Neuronal stem cell (in vitro differentiated cells): ENCODE data around the gene USP17L15. TPM values are rescaled to one million over a fixed set of nuclear protein-coding genes. Genes with fewer than 3 reads are reported as not detected.
"Not testable (repeated sequence)": the region's sequence is repeated elsewhere in the genome, so short reads cannot be mapped to it uniquely, and the experiment has no call there.

Source experiments
- DNase-seq: peaks from one replicate; pipeline ENCODE4 v3.0.0-alpha.2; 2013; ENCODE audit warnings: low spot score
- H2AFZ ChIP-seq: one replicate; pipeline ENCODE4 v1.6.1; 2013; ENCODE audit warnings: mild to moderate bottlenecking, low read length, inconsistent platforms
- H2AK5ac ChIP-seq: 2 replicates; pipeline ENCODE4 v1.6.1; 2013; ENCODE audit warnings: low read depth, mild to moderate bottlenecking, inconsistent platforms, low read length, moderate library complexity, mixed read lengths
- H2BK120ac ChIP-seq: 2 replicates; pipeline ENCODE4 v1.6.1; 2013; ENCODE audit warnings: low read depth, mild to moderate bottlenecking, inconsistent platforms, low read length, moderate library complexity, mixed read lengths
- H2BK12ac ChIP-seq: one replicate; pipeline ENCODE4 v1.6.1; 2013; ENCODE audit warnings: low read length, inconsistent platforms
- H2BK15ac ChIP-seq: 2 replicates; pipeline ENCODE4 v1.6.1; 2013; ENCODE audit warnings: mild to moderate bottlenecking, low read length, inconsistent platforms, mixed read lengths
- H2BK5ac ChIP-seq: one replicate; pipeline ENCODE4 v1.6.1; 2013; ENCODE audit warnings: inconsistent platforms, mild to moderate bottlenecking, low read length, moderate library complexity
- H3K14ac ChIP-seq: one replicate; pipeline ENCODE4 v1.6.1; 2013; ENCODE audit warnings: low read length, inconsistent platforms
- H3K18ac ChIP-seq: 2 replicates; pipeline ENCODE4 v1.6.1; 2013; ENCODE audit warnings: low read length, inconsistent platforms
- H3K23ac ChIP-seq: 2 replicates; pipeline ENCODE4 v1.6.1; 2013; ENCODE audit warnings: low read depth, mild to moderate bottlenecking, mixed read lengths, low read length, inconsistent platforms; ENCODE audit not compliant: poor library complexity
- H3K27ac ChIP-seq: replicated peaks from 3 replicates; pipeline ENCODE4 v1.5.1; 2013; ENCODE audit warnings: low read length, inconsistent platforms
- H3K27me3 ChIP-seq, 3 experiments: 2 replicates each; pipeline ENCODE4 v1.6.1; 2013; ENCODE audit warnings: low read length in 3 of 3, mild to moderate bottlenecking in 2 of 3, inconsistent platforms in 1 of 3, low read depth in 1 of 3, mixed read lengths in 1 of 3, moderate library complexity in 1 of 3; ENCODE audit not compliant: control insufficient read depth in 3 of 3, insufficient read depth in 3 of 3
- H3K36me3 ChIP-seq, 2 donors: replicated peaks in 1 of 2; 2 replicates each; pipeline ENCODE4 v1.6.1; 2013; ENCODE audit warnings: low read length in 2 of 2; ENCODE audit not compliant: control insufficient read depth in 2 of 2, insufficient read depth in 2 of 2
- H3K4ac ChIP-seq: 2 replicates; pipeline ENCODE4 v1.6.1; 2013; ENCODE audit warnings: inconsistent platforms, mild to moderate bottlenecking, low read length, moderate library complexity
- H3K4me1 ChIP-seq, 2 donors: 1 replicate in 1 of 2; 2 replicates in 1 of 2; pipeline ENCODE4 v1.6.1; 2013; ENCODE audit warnings: low read length in 2 of 2, low read depth in 1 of 2; ENCODE audit not compliant: control insufficient read depth in 2 of 2, insufficient read depth in 1 of 2
- H3K4me2 ChIP-seq: one replicate; pipeline ENCODE4 v1.6.1; 2013; ENCODE audit warnings: mild to moderate bottlenecking, low read length, inconsistent platforms; ENCODE audit not compliant: insufficient read depth, poor library complexity, severe bottlenecking
- H3K4me3 ChIP-seq, 2 donors: 2 replicates each; pipeline ENCODE4 v1.5.1; 2013; ENCODE audit warnings: low read length in 2 of 2, mild to moderate bottlenecking in 2 of 2, inconsistent platforms in 1 of 2, moderate library complexity in 1 of 2
- H3K79me1 ChIP-seq: one replicate; pipeline ENCODE4 v1.6.1; 2013; ENCODE audit warnings: low read depth, mild to moderate bottlenecking, inconsistent platforms, low read length, moderate library complexity
- H3K9ac ChIP-seq: one replicate; pipeline ENCODE4 v1.6.1; 2013; ENCODE audit warnings: mild to moderate bottlenecking, low read depth, low read length, inconsistent platforms; ENCODE audit not compliant: poor library complexity
- H3K9me3 ChIP-seq, 2 donors: replicated peaks in 1 of 2; 2 replicates each; pipeline versions ENCODE3 to v1.6.1; 2013; ENCODE audit warnings: low read length in 2 of 2, mild to moderate bottlenecking in 2 of 2, inconsistent platforms in 1 of 2, low read depth in 1 of 2, mixed read lengths in 1 of 2, moderate library complexity in 1 of 2; ENCODE audit not compliant: control insufficient read depth in 2 of 2, insufficient read depth in 1 of 2
- H4K8ac ChIP-seq: one replicate; pipeline ENCODE4 v1.6.1; 2013; ENCODE audit warnings: low read depth, mild to moderate bottlenecking, inconsistent platforms, low read length, moderate library complexity
- H4K91ac ChIP-seq: one replicate; pipeline ENCODE4 v1.6.1; 2013; ENCODE audit warnings: low read length, low read depth, mild to moderate bottlenecking, inconsistent platforms; ENCODE audit not compliant: poor library complexity
- WGBS, 2 donors: extraction: QIAGEN DNeasy Blood & Tissue Kit; methylation state at CpG; one replicate each; pipeline ENCODE4 v1.1.7; 2013; ENCODE audit warnings: missing lambda C conversion rate in 2 of 2, mixed read lengths in 1 of 2; ENCODE audit not compliant: insufficient read length in 2 of 2, insufficient replicate concordance in 1 of 2; ENCODE audit errors: extremely low coverage in 2 of 2; 5-methylcytosine and 5-hydroxymethylcytosine counted together
- polyA plus RNA-seq, 2 experiments: library from polyadenylated mRNA; stranded (reverse); fragments of 200-250 nt; gene quantifications; one replicate each; pipeline ENCODE4 v1.2.3, GENCODE V29; 2013

The USP17L15 gene, protein sequence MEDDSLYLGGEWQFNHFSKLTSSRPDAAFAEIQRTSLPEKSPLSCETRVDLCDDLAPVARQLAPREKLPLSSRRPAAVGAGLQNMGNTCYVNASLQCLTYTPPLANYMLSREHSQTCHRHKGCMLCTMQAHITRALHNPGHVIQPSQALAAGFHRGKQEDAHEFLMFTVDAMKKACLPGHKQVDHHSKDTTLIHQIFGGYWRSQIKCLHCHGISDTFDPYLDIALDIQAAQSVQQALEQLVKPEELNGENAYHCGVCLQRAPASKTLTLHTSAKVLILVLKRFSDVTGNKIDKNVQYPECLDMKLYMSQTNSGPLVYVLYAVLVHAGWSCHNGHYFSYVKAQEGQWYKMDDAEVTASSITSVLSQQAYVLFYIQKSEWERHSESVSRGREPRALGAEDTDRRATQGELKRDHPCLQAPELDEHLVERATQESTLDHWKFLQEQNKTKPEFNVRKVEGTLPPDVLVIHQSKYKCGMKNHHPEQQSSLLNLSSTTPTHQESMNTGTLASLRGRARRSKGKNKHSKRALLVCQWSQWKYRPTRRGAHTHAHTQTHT
- not detected for polyA plus RNA-seq (2013, experiment 1 of 2)
- polyA plus RNA-seq (2013, experiment 2 of 2) = not detected

DNA sequence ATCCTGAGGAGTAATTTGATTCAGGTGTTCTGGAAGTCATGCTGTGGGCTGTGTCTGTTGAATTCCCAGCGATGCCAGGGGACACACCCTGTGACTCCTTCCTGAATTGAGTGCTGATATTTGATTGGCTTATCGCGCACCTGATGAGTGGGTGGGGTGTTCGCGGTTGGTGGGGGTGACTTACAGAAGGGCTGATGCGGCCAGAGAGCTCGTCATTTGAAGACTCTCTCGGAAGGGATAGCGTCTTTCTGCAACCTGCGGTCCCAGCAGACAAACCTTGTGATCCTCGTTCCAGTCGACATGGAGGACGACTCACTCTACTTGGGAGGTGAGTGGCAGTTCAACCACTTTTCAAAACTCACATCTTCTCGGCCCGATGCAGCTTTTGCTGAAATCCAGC is at the start of gene USP17L15:
Gene USP17L15, plus strand, starts transcription at position 301 of the 400 bp plus-strand sequence. Its CDS starts 0 bp downstream, at position 301.
- not testable (repeated sequence) for H2BK5ac ChIP-seq, H3K4ac ChIP-seq, H3K18ac ChIP-seq, H2BK120ac ChIP-seq, H3K14ac ChIP-seq, H3K4me1 ChIP-seq, H3K4me2 ChIP-seq, H3K23ac ChIP-seq, DNase-seq, H3K4me3 ChIP-seq, H4K8ac ChIP-seq, H3K27ac ChIP-seq, H3K9ac ChIP-seq, H3K27me3 ChIP-seq, H3K9me3 ChIP-seq, H3K36me3 ChIP-seq, H4K91ac ChIP-seq, H2BK12ac ChIP-seq, H2BK15ac ChIP-seq, H3K79me1 ChIP-seq, H2AK5ac ChIP-seq, H2AFZ ChIP-seq
- WGBS, 2 donors = no CpG with 5 or more reads among the region's 15 CpGs

DNA sequence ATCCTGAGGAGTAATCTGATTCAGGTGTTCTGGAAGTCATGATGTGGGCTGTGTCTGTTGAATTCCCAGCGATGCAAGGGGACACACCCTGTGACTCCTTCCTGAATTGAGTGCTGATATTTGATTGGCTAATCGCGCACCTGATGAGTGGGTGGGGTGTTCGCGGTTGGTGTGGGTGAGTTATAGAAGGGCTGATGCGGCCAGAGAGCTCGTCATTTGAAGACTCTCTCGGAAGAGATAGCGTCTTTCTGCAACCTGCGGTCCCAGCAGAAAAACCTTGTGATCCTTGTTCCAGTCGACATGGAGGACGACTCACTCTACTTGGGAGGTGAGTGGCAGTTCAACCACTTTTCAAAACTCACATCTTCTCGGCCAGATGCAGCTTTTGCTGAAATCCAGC is 23.8 kb upstream of the USP17L15 start, which contains the start of gene USP17L10:
Gene USP17L10, plus strand, starts transcription at position 301 of the 400 bp plus-strand sequence. Its CDS starts 0 bp downstream, at position 301.
- not testable (repeated sequence) for H2AK5ac ChIP-seq, H3K27me3 ChIP-seq, H2BK120ac ChIP-seq, H2BK5ac ChIP-seq, H3K23ac ChIP-seq, H2AFZ ChIP-seq, H3K36me3 ChIP-seq, H3K4me1 ChIP-seq, DNase-seq, H3K4me2 ChIP-seq, H3K9ac ChIP-seq, H3K79me1 ChIP-seq, H4K8ac ChIP-seq, H2BK12ac ChIP-seq, H3K4me3 ChIP-seq, H3K9me3 ChIP-seq, H2BK15ac ChIP-seq, H3K27ac ChIP-seq, H3K18ac ChIP-seq, H3K14ac ChIP-seq, H3K4ac ChIP-seq, H4K91ac ChIP-seq
- WGBS, 2 donors = no CpG with 5 or more reads among the region's 13 CpGs

DNA sequence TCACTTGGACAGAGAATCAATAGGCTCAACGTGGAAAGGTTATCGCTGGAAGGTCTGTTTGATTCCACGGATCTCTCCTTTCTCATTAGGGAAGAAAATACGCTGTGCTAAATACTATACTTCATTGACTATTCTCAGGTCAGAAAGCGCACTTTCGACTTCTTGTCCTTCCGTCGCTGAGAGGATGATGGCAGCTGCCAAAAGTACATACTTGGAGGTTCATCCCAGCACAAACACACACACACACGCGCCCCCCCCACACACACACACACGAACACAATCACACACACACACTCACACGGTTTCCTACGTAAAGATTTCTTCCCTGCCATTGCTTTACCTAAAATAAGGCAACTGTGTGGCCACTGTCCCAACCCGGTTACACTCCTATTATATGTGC is 19.5 kb upstream of the USP17L15 start:
- H2BK120ac ChIP-seq, H2BK12ac ChIP-seq, H3K36me3 ChIP-seq, H4K8ac ChIP-seq, DNase-seq, H3K14ac ChIP-seq, H3K4ac ChIP-seq, H3K9ac ChIP-seq, H3K18ac ChIP-seq, H3K27ac ChIP-seq, H3K27me3 ChIP-seq, H4K91ac ChIP-seq, H3K4me1 ChIP-seq, H2AK5ac ChIP-seq, H2BK15ac ChIP-seq, H3K4me2 ChIP-seq, H3K4me3 ChIP-seq, H3K23ac ChIP-seq, H2BK5ac ChIP-seq, H2AFZ ChIP-seq, H3K79me1 ChIP-seq, H3K9me3 ChIP-seq: not testable (repeated sequence)
- no CpG with 5 or more reads among the region's 14 CpGs for WGBS, 2 donors

DNA sequence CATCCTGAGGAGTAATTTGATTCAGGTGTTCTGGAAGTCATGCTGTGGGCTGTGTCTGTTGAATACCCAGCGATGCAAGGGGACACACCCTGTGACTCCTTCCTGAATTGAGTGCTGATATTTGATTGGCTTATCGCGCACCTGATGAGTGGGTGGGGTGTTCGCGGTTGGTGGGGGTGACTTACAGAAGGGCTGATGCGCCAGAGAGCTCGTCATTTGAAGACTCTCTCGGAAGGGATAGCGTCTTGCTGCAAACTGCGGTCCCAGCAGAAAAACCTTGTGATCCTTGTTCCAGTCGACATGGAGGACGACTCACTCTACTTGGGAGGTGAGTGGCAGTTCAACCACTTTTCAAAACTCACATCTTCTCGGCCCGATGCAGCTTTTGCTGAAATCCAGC is 19.1 kb upstream of the USP17L15 start, which contains the start of gene USP17L11:
Gene USP17L11, plus strand, starts transcription at position 301 of the 400 bp plus-strand sequence. Its CDS starts 0 bp downstream, at position 301.
- not testable (repeated sequence) for H2BK5ac ChIP-seq, H3K23ac ChIP-seq, H3K36me3 ChIP-seq, H4K91ac ChIP-seq, H2BK15ac ChIP-seq, H3K9me3 ChIP-seq, H3K27ac ChIP-seq, H3K4me1 ChIP-seq, H4K8ac ChIP-seq, H3K14ac ChIP-seq, H2BK120ac ChIP-seq, H2BK12ac ChIP-seq, H3K18ac ChIP-seq, H3K27me3 ChIP-seq, H3K4ac ChIP-seq, DNase-seq, H3K4me3 ChIP-seq, H2AK5ac ChIP-seq, H3K4me2 ChIP-seq, H2AFZ ChIP-seq, H3K79me1 ChIP-seq, H3K9ac ChIP-seq
- no CpG with 5 or more reads among the region's 14 CpGs for WGBS, 2 donors
